Fibroblast of lung (primary cell): Measurements from ENCODE around the gene LAGE3. TPM values are rescaled to one million over a fixed set of nuclear protein-coding genes. Genes with fewer than 3 reads are reported as not detected.
A peak's percentile ranks its signal among the peaks of the same experiment; 100 is the strongest.

ENCODE experiments used
- DNase-seq, 2 donors: peaks; one replicate each; pipeline versions ENCODE4 v3.0.0 to v3.0.0-alpha.2; 2010; ENCODE audit warnings: low read depth in 2 of 2
- H2AFZ ChIP-seq: 2 replicates; pipeline ENCODE4 v1.5.1; 2012; ENCODE audit warnings: low read length, control low read depth, inconsistent platforms
- H3K27ac ChIP-seq: 2 replicates; pipeline ENCODE4 v1.5.1; 2011; ENCODE audit warnings: low read length, control low read depth; ENCODE audit not compliant: insufficient read depth
- H3K27me3 ChIP-seq: 2 replicates; pipeline ENCODE4 v1.5.1; 2011; ENCODE audit warnings: mild to moderate bottlenecking, low read length; ENCODE audit not compliant: control insufficient read depth, insufficient read depth
- H3K36me3 ChIP-seq: 2 replicates; pipeline ENCODE4 v1.5.1; 2011; ENCODE audit warnings: low read length; ENCODE audit not compliant: control insufficient read depth, insufficient read depth
- H3K4me1 ChIP-seq: 2 replicates; pipeline ENCODE4 v1.5.1; 2011; ENCODE audit warnings: low read length; ENCODE audit not compliant: control insufficient read depth, insufficient read depth; ENCODE audit errors: extremely low read depth
- H3K4me2 ChIP-seq: 2 replicates; pipeline ENCODE4 v1.5.1; 2011; ENCODE audit warnings: low read length, control low read depth; ENCODE audit not compliant: insufficient read depth; ENCODE audit errors: extremely low read depth
- H3K4me3 ChIP-seq, 4 experiments: fragments of 200-600 bp in 1 of 4; sonication (generic) in 1 of 4; replicated peaks in 1 of 4; 2 replicates each; pipeline ENCODE4 v1.5.1; 2011 to 2016; ENCODE audit warnings: low read length in 4 of 4, low read depth in 3 of 4, mild to moderate bottlenecking in 3 of 4, control low read depth in 2 of 4, inconsistent platforms in 1 of 4, mixed read lengths in 1 of 4; ENCODE audit not compliant: insufficient read depth in 1 of 4; ENCODE audit errors: control extremely low read depth in 1 of 4
- H3K79me2 ChIP-seq: 2 replicates; pipeline ENCODE4 v1.5.1; 2012; ENCODE audit warnings: mild to moderate bottlenecking, low read length, inconsistent platforms; ENCODE audit not compliant: control insufficient read depth, insufficient read depth
- H3K9ac ChIP-seq: 2 replicates; pipeline ENCODE4 v1.5.1; 2011; ENCODE audit warnings: mild to moderate bottlenecking, low read length, control low read depth; ENCODE audit not compliant: insufficient read depth
- H3K9me3 ChIP-seq: 2 replicates; pipeline ENCODE4 v1.5.1; 2012; ENCODE audit warnings: low read depth, low read length; ENCODE audit not compliant: control insufficient read depth, insufficient read depth
- H4K20me1 ChIP-seq: 2 replicates; pipeline ENCODE4 v1.5.1; 2011; ENCODE audit warnings: low read length; ENCODE audit not compliant: control insufficient read depth, insufficient read depth; ENCODE audit errors: extremely low read depth
- EZH2 ChIP-seq: IDR thresholded peaks from 2 replicates; pipeline ENCODE4 v1.5.1; 2012; ENCODE audit warnings: low read length, control low read depth, mild to moderate bottlenecking; ENCODE audit errors: missing control alignments
- polyA plus RNA-seq, 2 donors: library from polyadenylated mRNA; depleted of rRNA in 1 of 2; stranded (reverse) in 1 of 2; unstranded in 1 of 2; fragments of >200 nt; gene quantifications; 2 replicates each; pipeline ENCODE4 v1.2.1, GENCODE V29; 2011 to 2012; ENCODE audit warnings: missing spikeins in 1 of 2
- total RNA-seq: library from RNA; depleted of rRNA; stranded (reverse); fragments of >200 nt; gene quantifications from 2 replicates; pipeline ENCODE4 v1.2.1, GENCODE V29; 2014
- TF ChIP-seq, protein P1 (sequence below), 2 donors: IDR thresholded peaks in 1 of 2; conservative IDR thresholded peaks in 1 of 2; 1 replicate in 1 of 2; 2 replicates in 1 of 2; pipeline ENCODE4 v1.5.1; 2011 to 2012; ENCODE audit warnings: low read length in 2 of 2, control low read depth in 1 of 2, inconsistent platforms in 1 of 2, low read depth in 1 of 2, mild to moderate bottlenecking in 1 of 2

Gene LAGE3
- total and polyA plus RNA-seq, 2 donors (not counting 1 experiment from before 2014, with no cell fraction given) = 6.4 to 13.4 TPM

DNA sequence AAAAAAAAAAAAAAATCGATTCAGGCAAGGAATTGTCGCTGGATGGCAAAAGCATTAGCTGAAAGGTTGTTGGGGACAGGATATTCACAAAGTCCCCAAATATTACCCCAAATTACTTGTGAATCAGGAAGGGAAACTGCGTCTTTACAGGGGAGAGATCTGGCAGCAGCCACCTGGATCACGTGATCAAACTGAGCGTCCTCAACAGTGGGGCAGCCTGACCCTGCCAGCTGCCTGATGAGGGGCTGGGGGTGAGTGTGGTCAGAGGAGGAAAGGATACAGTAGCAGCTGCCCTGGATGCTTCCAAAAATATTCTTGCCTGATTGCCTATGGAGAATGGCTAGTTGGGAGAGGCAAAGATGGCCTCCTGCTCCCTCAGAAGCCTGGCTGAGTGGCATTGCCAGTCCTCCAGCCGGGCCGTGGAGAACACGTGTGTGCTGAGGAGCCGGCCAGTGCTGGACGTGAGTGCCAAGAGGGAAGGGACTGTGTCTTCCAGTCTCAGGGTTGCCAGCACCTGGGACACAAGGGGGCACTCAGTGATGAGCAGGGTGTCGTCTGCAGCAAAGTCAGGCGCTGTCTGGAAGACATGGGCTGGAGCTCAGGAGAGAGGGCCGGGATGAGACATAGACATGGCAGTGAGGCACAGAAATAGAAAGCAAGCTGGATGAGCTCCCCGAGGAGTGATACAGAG is 3.0 kb upstream of the LAGE3 start:
- Histone ChIP-seq H2AFZ (no peak overlapping the region), H3K4me2 (no peak overlapping the region), H3K9ac (no peak overlapping the region), H3K79me2 (no peaks in the 10 kb centered on the region), H3K27me3 (no peaks in the 10 kb centered on the region), H3K27ac (no peak overlapping the region), H3K9me3 (no peaks in the 10 kb centered on the region), H3K4me1 (no peaks in the 10 kb centered on the region), H4K20me1 (no peaks in the 10 kb centered on the region), H3K4me3 (no peak overlapping the region), H3K36me3 (no peaks in the 10 kb centered on the region)
- DNase-seq = no peak
- no peak for TF ChIP-seq EZH2
- TF ChIP-seq, protein P1, sequence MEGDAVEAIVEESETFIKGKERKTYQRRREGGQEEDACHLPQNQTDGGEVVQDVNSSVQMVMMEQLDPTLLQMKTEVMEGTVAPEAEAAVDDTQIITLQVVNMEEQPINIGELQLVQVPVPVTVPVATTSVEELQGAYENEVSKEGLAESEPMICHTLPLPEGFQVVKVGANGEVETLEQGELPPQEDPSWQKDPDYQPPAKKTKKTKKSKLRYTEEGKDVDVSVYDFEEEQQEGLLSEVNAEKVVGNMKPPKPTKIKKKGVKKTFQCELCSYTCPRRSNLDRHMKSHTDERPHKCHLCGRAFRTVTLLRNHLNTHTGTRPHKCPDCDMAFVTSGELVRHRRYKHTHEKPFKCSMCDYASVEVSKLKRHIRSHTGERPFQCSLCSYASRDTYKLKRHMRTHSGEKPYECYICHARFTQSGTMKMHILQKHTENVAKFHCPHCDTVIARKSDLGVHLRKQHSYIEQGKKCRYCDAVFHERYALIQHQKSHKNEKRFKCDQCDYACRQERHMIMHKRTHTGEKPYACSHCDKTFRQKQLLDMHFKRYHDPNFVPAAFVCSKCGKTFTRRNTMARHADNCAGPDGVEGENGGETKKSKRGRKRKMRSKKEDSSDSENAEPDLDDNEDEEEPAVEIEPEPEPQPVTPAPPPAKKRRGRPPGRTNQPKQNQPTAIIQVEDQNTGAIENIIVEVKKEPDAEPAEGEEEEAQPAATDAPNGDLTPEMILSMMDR (conservative IDR thresholded peaks at IDR 0.05 in 1 of 2, IDR thresholded peaks at IDR 0.05 in 1 of 2; ENCODE audit: low read depth in 1 of 2, low read length in 2 of 2) = no peak

DNA sequence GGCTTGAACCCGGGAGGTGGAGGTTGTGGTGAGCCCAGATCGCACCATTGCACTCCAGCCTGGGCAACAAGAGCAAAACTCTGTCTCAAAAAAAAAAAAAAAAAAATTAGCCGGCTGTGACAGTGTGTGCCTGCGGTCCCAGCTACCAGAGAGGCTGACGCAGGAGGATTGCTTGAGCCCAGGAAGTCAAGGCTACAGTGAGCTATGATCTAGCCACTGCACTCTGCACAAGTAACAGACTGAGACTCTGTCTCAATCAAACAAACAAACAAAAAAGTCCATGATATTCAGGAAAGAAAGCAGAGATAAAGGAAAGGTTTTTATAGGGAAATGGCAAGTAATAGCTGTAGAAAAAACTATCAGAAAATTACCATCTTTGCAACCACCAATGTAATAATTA is 2.1 kb upstream of the LAGE3 start:
- no peaks in the 10 kb centered on the region for H4K20me1 ChIP-seq
- no peaks in the 10 kb centered on the region for H3K36me3 ChIP-seq
- H3K4me1 ChIP-seq = no peaks in the 10 kb centered on the region
- no peak overlapping the region for H3K4me3 ChIP-seq
- DNase-seq = no peak
- H2AFZ ChIP-seq = no peak overlapping the region
- TF ChIP-seq EZH2 = no peak
- TF ChIP-seq, protein P1 (conservative IDR thresholded peaks at IDR 0.05 in 1 of 2, IDR thresholded peaks at IDR 0.05 in 1 of 2; ENCODE audit: low read depth in 1 of 2, low read length in 2 of 2) = no peak
- no peaks in the 10 kb centered on the region for H3K79me2 ChIP-seq
- H3K9ac ChIP-seq = no peak overlapping the region
- no peak overlapping the region for H3K4me2 ChIP-seq
- H3K9me3 ChIP-seq = no peaks in the 10 kb centered on the region
- H3K27ac ChIP-seq = no peak overlapping the region
- no peaks in the 10 kb centered on the region for H3K27me3 ChIP-seq

DNA sequence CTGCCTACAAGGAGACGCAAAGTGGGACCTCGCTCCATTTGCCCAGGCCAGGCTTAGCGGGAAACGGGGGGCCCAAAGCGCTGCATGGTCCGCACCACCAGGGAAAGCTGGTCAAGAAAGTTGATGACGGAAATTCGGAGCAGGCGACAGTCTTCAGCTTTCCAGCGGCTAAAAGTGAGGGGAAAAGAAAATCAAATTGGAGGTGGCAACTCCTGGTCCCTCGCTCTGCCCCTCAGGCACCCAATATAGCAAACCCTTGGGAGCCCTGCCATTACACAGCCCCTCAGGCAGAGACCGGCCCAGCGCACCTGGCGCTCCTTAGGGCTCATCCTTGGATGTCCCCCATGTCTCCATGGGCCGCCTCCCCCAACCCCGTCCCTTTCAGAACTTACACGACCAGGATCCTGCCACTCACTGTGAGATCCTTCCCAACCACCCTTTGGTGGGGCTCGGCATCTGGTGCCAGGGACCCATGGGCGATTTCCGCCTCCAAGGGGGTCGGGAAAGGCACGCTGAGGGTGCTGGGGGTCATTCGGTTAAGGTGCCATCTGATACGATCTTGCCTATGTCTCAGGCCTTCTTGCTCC is 1.1 kb downstream of the LAGE3 start:
- no peaks in the 10 kb centered on the region for H3K27me3 ChIP-seq
- no peak for DNase-seq
- no peaks in the 10 kb centered on the region for H3K79me2 ChIP-seq
- H3K4me2 ChIP-seq = peak overlapping the region; percentile 71
- H3K27ac ChIP-seq = peak overlapping the region; percentile 51
- H3K9ac ChIP-seq = peak overlapping the region; percentile 50
- no peaks in the 10 kb centered on the region for H3K4me1 ChIP-seq
- H2AFZ ChIP-seq = no peak overlapping the region
- peak overlapping the region; percentile 38 to 59 (median 50) for H3K4me3 ChIP-seq
- H3K36me3 ChIP-seq = peaks cover under 1% of the 10 kb centered on the region
- TF ChIP-seq, protein P1 (conservative IDR thresholded peaks at IDR 0.05 in 1 of 2, IDR thresholded peaks at IDR 0.05 in 1 of 2; ENCODE audit: low read depth in 1 of 2, low read length in 2 of 2) = no peak
- TF ChIP-seq EZH2 = no peak
- no peaks in the 10 kb centered on the region for H4K20me1 ChIP-seq
- no peaks in the 10 kb centered on the region for H3K9me3 ChIP-seq
